Immature natural killer cell (primary cell): ENCODE data around the gene RPL18. TPM values are rescaled to one million over a fixed set of nuclear protein-coding genes. Genes with fewer than 3 reads are reported as not detected.
A peak's percentile ranks its signal among the peaks of the same experiment; 100 is the strongest.

ENCODE experiments used
- DNase-seq, 3 donors: peaks; one replicate each; pipeline ENCODE4 v3.0.0; 2022; ENCODE audit warnings: mixed read lengths in 1 of 3
- H3K27ac Mint-ChIP-seq, 6 donors: one replicate each; pipeline ENCODE4 v1.8.0; 2020; ENCODE audit warnings: mixed read lengths in 6 of 6, mild to moderate bottlenecking in 5 of 6, inconsistent platforms in 4 of 6, moderate library complexity in 3 of 6
- H3K27me3 Mint-ChIP-seq, 3 donors: one replicate each; pipeline ENCODE4 v1.8.0; 2020 to 2021; ENCODE audit warnings: low read depth in 3 of 3, mild to moderate bottlenecking in 3 of 3, mixed read lengths in 3 of 3, moderate library complexity in 3 of 3, inconsistent platforms in 1 of 3
- H3K36me3 Mint-ChIP-seq, 3 donors: one replicate each; pipeline ENCODE4 v1.8.0; 2020; ENCODE audit warnings: mixed read lengths in 3 of 3, inconsistent platforms in 2 of 3, mild to moderate bottlenecking in 2 of 3
- H3K4me1 Mint-ChIP-seq, 2 donors: one replicate each; pipeline ENCODE4 v1.8.0; 2020; ENCODE audit warnings: inconsistent platforms in 2 of 2, mild to moderate bottlenecking in 2 of 2, mixed read lengths in 2 of 2, moderate library complexity in 1 of 2
- H3K4me3 Mint-ChIP-seq, 5 donors: one replicate each; pipeline ENCODE4 v1.8.0; 2020; ENCODE audit warnings: mild to moderate bottlenecking in 5 of 5, mixed read lengths in 5 of 5, inconsistent platforms in 3 of 5, moderate library complexity in 3 of 5
- H3K9me3 Mint-ChIP-seq, 6 donors: one replicate each; pipeline ENCODE4 v1.8.0; 2020; ENCODE audit warnings: mild to moderate bottlenecking in 6 of 6, mixed read lengths in 6 of 6, inconsistent platforms in 4 of 6, moderate library complexity in 3 of 6
- polyA plus RNA-seq, 3 donors: library from polyadenylated mRNA; unstranded; fragments of 300-500 nt; fragmentation: Illumina TruSeq; gene quantifications; one replicate each; pipeline ENCODE4 v1.2.3, GENCODE V29; 2021

Gene RPL18
- polyA plus RNA-seq, 3 donors from 2014 or later: 938 to 1,525 (median 950) TPM

DNA sequence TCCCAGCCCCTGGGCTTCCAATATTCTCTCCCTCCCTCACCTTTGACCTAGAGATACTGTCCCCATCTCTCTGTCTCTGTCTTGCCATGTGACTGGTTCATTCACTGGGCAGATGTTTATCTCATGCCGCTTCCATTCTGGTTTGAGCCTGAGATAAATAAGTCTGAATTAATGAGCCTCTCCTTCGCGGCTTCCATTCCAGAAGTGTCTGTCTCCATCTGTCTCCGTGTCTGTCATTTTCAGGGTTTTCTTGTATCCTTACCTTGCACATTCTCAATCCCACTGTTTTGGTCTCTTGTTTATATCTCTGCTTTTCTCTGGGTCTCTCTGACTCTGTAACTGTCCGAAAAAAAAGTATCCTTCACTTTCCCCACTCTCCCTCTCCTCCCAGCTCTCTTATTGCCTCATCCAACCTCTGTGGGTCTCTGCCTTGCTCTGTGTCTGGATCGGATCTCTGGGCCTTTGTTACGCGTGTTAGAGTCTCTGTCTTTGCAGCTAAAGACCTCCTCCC is 4.6 kb upstream of the RPL18 start:
- Mint-ChIP-seq H3K9me3 (no peaks in the 10 kb centered on the region), H3K27ac (peak overlapping the region; percentile 81 to 98 (median 98)), H3K27me3 (peaks cover 3 to 11% (median 8%) of the 10 kb centered on the region in 3 donors), H3K4me1 (peaks cover 59 to 71% of the 10 kb centered on the region in 2 donors), H3K4me3 (peak overlapping the region; percentile 80 to 91 (median 87)), H3K36me3 (peaks cover 7 to 16% (median 13%) of the 10 kb centered on the region in 3 donors)
- DNase-seq: no peak

GRCh38 chr19:48619692-48620585 is 961 bp upstream of the RPL18 start:
- Mint-ChIP-seq H3K9me3 (no peaks in the 10 kb centered on the region), H3K27ac (peak overlapping the region; percentile 95 to 99 (median 99)), H3K36me3 (peaks cover 10 to 34% (median 18%) of the 10 kb centered on the region in 3 donors), H3K4me3 (peak overlapping the region; percentile 95 to 99 (median 96)), H3K27me3 (peaks cover 6 to 8% (median 8%) of the 10 kb centered on the region in 3 donors), H3K4me1 (peaks cover 57 to 75% of the 10 kb centered on the region in 2 donors)
- no peak for DNase-seq

- no peaks in the 10 kb centered on the region for H3K9me3 Mint-ChIP-seq
- peaks cover 4 to 11% (median 10%) of the 10 kb centered on the region in 3 donors for H3K27me3 Mint-ChIP-seq
- peaks cover 10 to 28% (median 14%) of the 10 kb centered on the region in 3 donors for H3K36me3 Mint-ChIP-seq
- no peak for DNase-seq
- H3K4me1 Mint-ChIP-seq: peaks cover 47 to 59% of the 10 kb centered on the region in 2 donors
- peak overlapping the region; percentile 95 to 99 (median 96) for H3K4me3 Mint-ChIP-seq
- peak overlapping the region; percentile 95 to 99 (median 99) for H3K27ac Mint-ChIP-seq
These were observed 581 bp downstream of the RPL18 start for GRCh38 chr19:48618278-48618915.

- H3K9me3 Mint-ChIP-seq: no peaks in the 10 kb centered on the region
- peaks cover 43 to 52% of the 10 kb centered on the region in 2 donors for H3K4me1 Mint-ChIP-seq
- no peak for DNase-seq
- H3K4me3 Mint-ChIP-seq: peak overlapping the region; percentile 95 to 99 (median 96)
- H3K27ac Mint-ChIP-seq: peak overlapping the region; percentile 95 to 99 (median 99)
- peaks cover 10 to 23% (median 10%) of the 10 kb centered on the region in 3 donors for H3K36me3 Mint-ChIP-seq
- peaks cover 4 to 11% (median 10%) of the 10 kb centered on the region in 3 donors for H3K27me3 Mint-ChIP-seq
These were observed 1.6 kb downstream of the RPL18 start for GRCh38 chr19:48617146-48617937.

- Mint-ChIP-seq H3K4me1 (peaks cover 39 to 47% of the 10 kb centered on the region in 2 donors), H3K9me3 (no peaks in the 10 kb centered on the region), H3K27ac (peak overlapping the region in 4 of 6 donors; percentile 45 to 99 (median 68)), H3K27me3 (peaks cover 4 to 11% (median 10%) of the 10 kb centered on the region in 3 donors), H3K4me3 (peak overlapping the region; percentile 40 to 66 (median 57)), H3K36me3 (peaks cover 8 to 22% (median 10%) of the 10 kb centered on the region in 3 donors)
- no peak for DNase-seq
These were observed 2.4 kb downstream of the RPL18 start for GRCh38 chr19:48616491-48617056.

- peaks cover 37 to 44% of the 10 kb centered on the region in 2 donors for H3K4me1 Mint-ChIP-seq
- H3K27me3 Mint-ChIP-seq: peaks cover 4 to 11% (median 10%) of the 10 kb centered on the region in 3 donors
- peaks cover 8 to 19% (median 10%) of the 10 kb centered on the region in 3 donors for H3K36me3 Mint-ChIP-seq
- DNase-seq: no peak
- H3K9me3 Mint-ChIP-seq: no peaks in the 10 kb centered on the region
- peak overlapping the region in 4 of 6 donors; percentile 45 to 99 (median 64) for H3K27ac Mint-ChIP-seq
- H3K4me3 Mint-ChIP-seq: peak overlapping the region in 4 of 5 donors; percentile 40 to 66 (median 58)
These were observed 2.9 kb downstream of the RPL18 start for GRCh38 chr19:48616041-48616436.

DNA sequence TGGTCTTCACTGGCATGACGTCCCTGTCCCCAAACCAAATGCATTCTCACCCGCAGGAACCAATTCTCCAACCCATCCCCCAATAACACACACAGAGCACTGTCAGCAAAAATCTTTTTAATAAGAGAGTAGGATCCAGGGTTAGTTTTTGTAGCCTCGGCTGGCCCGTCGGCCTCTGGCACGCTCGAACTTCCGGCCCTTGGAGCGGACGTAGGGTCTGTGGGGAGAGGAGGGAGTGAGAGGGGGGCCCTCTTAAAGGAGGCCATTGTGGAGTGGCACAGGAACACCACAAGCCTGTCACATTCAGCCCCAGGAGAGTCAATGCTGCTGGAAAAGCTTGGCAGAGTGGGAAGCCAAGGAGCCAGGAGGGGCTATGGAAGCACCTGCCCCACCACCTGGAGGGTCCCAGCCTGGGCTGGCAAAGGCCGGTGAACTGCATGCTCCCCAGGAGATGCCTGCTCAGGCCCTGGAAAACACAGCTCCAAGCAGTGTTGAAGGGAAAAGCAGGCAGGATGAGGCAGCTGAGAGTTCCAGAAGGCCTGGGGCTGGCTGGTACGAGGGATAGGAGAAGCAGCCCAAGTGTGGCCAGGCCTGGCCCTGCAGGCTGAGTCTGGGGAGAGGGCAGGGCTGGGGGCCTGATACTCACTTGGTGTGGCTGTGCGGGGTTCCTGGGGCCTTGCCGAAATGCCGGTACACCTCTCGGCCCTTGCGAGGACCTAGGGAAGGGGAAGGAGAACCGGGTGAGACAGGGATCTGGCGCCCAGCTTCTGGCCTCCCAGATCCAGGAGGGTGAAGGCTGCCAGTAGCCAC is 3.5 kb downstream of the RPL18 start:
- Mint-ChIP-seq H3K4me1 (peaks cover 37 to 44% of the 10 kb centered on the region in 2 donors), H3K27me3 (peaks cover 4 to 12% (median 10%) of the 10 kb centered on the region in 3 donors), H3K9me3 (no peaks in the 10 kb centered on the region), H3K36me3 (peaks cover 8 to 19% (median 10%) of the 10 kb centered on the region in 3 donors), H3K4me3 (peak overlapping the region in 1 of 5 donors; percentile 24), H3K27ac (peak overlapping the region in 1 of 6 donors; percentile 53)
- DNase-seq: no peak

DNA sequence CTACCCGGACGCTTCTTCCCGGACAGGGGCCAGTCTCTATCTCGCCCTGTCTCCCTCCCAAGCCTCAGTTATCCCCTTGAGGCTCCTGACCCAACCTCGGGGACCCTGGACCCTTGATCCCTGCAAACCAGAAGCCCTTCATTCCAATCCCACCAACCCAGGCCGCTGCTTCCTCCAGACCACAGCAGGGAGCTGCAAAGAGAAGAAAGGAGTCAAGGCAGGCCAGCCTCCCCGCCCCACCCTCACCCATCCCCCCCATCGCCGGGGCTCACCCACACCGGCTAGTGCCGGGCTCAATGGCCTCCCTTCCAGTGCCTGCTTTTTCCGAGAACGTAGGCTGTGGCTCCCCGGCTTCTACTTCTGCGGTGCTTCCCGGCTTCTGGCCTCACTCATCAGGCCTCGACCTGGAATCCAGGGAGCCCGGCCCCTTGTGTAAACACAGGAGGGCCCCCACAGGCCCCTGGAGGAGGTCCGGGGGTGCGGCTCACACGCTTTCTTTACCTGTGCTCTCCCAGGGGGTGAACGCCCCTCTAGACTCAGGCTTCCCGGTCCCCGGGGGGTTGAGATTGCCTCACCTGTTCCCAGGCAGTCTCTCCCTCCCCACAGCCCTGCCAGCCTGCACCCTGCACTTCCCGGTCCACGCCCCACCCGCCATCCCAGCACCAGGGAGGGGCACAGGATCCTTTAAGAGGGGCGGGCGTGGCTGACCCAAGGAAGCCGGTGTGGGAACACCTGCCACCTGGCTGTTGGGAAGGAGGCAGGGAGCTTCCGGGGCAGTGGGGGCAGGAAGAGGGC is 4.3 kb downstream of the RPL18 start, which contains the start of gene FAM83E:
Gene FAM83E, minus strand, starts transcription at position 641 of the 795 bp plus-strand sequence. CDS start 1,704 bp downstream, outside the sequence.
- Mint-ChIP-seq H3K4me3 (peak within 1 kb of the TSS in 1 of 5 donors; percentile 24), H3K27me3 (peaks cover 4 to 12% (median 10%) of the 10 kb centered on the region in 3 donors), H3K9me3 (no peaks in the 10 kb centered on the region), H3K36me3 (peaks cover 8 to 19% (median 10%) of the 10 kb centered on the region in 3 donors), H3K27ac (peak within 1 kb of the TSS in 5 of 6 donors; percentile 5 to 70 (median 51)), H3K4me1 (peaks cover 30 to 36% of the 10 kb centered on the region in 2 donors)
- DNase-seq: no peak

DNA sequence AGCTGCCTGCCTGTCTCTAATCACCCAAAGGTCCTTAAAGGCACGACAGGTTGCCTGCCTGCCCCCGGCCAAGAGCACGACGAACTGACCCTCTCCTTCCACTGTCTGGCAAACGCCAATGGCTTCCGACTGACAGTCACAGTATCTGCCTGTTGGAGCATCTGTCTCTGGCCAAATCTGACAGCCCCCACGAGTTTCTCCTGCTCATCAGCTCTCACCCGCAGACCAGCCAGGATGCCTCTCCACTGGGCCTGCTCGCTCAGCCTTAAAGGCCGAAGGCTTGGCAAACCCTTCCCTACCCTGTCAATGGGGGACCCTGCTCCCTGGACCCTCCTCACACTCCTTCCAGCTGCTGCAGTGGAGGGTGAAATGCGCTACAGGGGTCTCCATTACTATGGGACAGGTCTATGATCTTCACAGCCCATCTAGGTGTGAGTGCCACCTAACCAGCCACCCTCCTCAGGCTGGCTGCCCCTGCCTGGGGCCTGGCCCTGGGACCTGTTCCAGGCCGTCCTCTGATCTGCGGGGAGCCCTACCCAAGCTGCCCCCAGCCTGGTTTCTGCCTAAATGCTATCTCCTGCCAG is 5.0 kb downstream of the RPL18 start:
- Mint-ChIP-seq H3K9me3 (no peaks in the 10 kb centered on the region), H3K27ac (peak overlapping the region in 4 of 6 donors; percentile 5 to 70 (median 48)), H3K4me3 (no peak overlapping the region), H3K27me3 (peaks cover 2 to 7% (median 7%) of the 10 kb centered on the region in 3 donors), H3K36me3 (peaks cover 8 to 19% (median 10%) of the 10 kb centered on the region in 3 donors), H3K4me1 (peaks cover 27 to 29% of the 10 kb centered on the region in 2 donors)
- DNase-seq: no peak

- no peaks in the 10 kb centered on the region for H3K9me3 Mint-ChIP-seq
- H3K27ac Mint-ChIP-seq: peak overlapping the region in 2 of 6 donors; percentile 45 to 70
- H3K4me1 Mint-ChIP-seq: peaks cover 22 to 26% of the 10 kb centered on the region in 2 donors
- H3K27me3 Mint-ChIP-seq: peaks cover 0 to 7% (median 5%) of the 10 kb centered on the region in 3 donors
- peaks cover 4 to 14% (median 5%) of the 10 kb centered on the region in 3 donors for H3K36me3 Mint-ChIP-seq
- no peak for DNase-seq
- H3K4me3 Mint-ChIP-seq: no peak overlapping the region
These were observed 5.7 kb downstream of the RPL18 start for GRCh38 chr19:48613024-48613851.
